HG03280 (cell line): ENCODE data around the gene MCTP2.

Experiments used
- ATAC-seq: cut with Tn5 transposase; IDR thresholded peaks from one replicate; pipeline ENCODE4 v1.9.1; 2021; ENCODE audit warnings: mild to moderate bottlenecking, moderate library complexity; ENCODE audit not compliant: unreplicated experiment

MCTP2 gene

GRCh38 chr15:94523873-94524272 is 292.5 kb downstream of the MCTP2 start:
- no peak for ATAC-seq

- ATAC-seq = no peak
Observed at GRCh38 chr15:94524565-94524964, 293.2 kb downstream of the MCTP2 start.

GRCh38 chr15:94526071-94526689 is 294.8 kb downstream of the MCTP2 start:
- no peak for ATAC-seq

- ATAC-seq = no peak
Observed at GRCh38 chr15:94532226-94532625, 300.9 kb downstream of the MCTP2 start.
